ENCODE data around the gene FAM177A1.
"Not testable (repeated sequence)": the region's sequence is repeated elsewhere in the genome, so short reads cannot be mapped to it uniquely, and the experiment has no call there.

The FAM177A1 gene

DNA sequence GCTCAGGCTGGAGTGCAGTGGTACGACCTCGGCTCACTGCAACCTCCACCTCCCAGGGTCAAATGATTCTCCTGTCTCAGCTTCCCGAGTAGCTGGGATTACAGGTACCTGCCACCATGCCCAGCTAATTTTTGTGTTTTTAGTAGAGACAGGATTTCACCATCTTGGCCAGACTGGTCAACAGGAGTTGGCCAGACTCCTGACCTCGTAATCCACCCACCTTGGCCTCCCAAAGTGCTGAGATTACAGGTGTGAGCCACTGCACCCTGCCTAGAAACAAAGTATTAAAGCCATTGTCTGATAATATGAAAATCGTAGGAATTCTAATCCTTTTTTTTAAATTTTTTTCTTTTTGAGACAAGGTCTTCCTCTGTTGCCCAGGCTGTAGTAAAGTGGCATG is 19.7 kb downstream of the FAM177A1 start:
- DNase-seq = not testable (repeated sequence)

DNA sequence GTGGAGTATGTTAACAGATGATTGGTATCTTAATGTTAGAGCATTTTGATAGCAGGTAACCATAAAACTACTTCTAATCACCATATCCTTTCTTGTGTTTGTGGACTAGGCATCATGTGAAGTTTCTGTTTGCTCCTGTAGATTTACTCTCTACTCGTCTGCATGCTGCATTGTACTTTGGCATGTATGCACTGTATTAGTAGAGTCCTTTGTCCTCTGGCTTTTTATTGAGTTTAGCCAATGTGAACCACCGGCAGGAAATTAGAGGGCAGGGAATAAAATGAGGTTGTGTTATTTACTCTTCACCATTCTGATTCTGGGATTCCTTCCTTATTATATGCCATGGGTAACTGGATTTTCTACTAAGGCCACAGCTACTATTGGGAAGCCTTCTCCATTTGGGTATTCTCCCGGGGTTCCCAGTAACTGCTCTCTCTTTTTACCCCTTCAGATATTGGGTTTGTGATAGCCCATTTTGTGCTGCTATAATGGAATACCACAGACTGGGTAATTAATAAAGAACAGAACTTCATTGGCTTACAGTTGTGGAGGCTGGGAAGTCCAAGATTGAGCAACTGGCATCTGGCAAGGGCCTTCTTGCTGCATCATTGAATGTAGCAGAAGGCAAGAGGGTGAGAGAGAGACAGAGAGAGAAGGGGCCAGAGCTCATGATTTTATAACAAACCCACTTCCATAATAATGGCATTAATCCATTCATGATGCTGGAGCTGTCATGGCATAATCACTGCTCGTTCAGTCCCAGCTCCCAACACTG is 22.4 kb downstream of the FAM177A1 start:
- DNase-seq = no peak

DNA sequence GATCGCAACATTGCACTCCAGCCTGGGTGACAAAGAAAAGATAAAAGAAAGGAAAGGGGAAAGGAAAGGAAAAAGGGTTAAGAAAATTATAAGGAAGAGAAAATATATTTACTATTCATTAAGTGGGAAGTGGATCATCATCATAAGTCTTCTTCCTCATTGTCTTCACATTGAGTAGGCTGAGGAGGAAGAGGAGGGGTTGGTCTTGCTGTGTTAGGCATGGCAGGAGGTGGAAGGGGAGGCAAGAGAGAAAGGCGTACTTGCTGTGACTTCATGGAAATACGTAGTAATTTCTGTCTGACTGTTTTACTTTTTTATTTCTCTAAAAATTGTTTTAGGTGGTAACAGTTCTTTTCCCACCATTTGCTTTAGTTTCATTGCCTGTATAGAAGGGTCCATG is 26.2 kb downstream of the FAM177A1 start:
- no peak for DNase-seq

DNA sequence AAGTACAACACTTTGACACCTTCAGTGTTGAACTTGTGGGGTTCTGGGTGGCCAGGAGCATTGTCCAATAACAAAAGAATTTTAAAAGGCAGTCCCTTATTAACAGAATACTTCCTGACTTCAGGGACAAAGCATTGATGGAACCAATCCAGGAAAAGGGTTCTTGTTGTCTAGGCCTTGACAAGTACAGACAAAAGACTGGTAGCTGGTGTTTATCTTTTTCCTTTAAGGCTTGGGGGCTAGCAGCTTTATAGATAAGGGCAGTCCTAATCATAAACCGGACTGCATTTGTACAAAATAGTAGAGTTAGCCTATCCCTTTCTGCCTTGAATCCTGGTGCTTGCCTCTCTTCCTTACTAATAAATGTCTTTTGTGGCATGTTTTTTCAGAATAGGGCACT is 27.4 kb downstream of the FAM177A1 start:
- DNase-seq = no peak

DNA sequence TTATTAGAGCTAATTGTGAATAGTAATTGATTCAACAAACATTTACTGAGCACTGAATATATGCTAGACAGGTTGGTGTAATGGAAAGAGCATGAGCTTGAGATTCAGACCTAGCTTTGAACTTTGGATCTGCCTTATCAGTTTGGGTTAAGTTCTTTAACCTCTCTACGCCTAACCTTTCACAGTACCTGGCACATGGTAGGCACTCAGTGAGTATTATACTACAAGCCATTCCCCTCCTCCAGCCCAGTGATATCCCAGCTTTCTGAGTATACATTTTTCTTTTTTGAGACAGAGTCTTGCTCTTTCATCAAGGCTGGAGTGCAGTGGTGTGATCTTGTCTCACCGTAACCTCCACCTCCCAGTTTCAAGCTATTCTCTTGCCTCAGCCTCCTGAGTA is 32.0 kb downstream of the FAM177A1 start:
- DNase-seq = no peak

DNA sequence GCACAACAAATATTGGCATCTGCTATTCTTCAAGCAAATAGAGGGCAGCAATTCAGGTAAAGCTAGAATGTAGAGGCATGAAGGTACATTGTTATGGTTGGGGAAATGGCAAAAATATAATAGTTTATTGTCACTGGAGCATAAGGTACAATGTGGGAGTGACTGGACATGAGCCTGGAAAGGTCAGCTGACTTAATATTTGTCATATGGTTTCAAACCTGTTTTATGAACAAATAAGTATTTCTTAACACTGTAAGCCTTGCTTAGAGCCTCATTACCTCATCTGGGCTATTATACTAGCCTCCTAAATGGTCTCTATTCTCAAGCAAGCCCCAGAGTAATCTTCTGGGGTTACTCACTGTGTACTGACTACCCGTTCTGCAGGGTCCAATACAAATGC is 33.7 kb downstream of the FAM177A1 start:
- no peak for DNase-seq

DNA sequence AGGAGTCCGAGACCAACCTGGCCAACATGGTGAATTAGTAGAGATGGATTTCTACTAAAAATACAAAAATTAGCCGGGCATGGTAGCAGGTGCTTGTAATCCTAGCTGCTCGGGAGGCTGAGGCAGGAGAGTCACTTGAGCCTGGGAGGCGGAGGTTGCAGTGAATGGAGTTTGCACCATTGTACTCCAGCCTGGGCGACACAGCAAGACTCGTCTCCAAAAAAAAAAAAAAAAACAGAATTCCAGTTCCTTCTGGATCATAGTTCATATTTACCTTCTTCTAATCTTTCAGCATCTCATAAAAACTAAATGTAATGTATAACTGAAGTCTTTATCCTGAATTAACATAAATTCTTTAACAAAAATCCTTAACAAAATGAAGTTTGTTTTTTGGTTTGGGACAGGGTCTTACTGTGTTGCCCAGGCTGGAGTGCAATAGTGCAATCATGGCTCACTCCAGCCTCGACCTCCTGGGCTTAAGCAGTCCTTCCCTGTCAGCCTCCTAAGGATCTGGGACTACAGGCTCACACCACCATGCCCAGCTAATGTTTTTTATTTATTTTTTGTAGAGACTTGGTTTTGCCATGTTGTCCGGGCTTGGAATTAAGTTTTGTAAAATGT is 37.6 kb downstream of the FAM177A1 start:
- no peak for DNase-seq

DNA sequence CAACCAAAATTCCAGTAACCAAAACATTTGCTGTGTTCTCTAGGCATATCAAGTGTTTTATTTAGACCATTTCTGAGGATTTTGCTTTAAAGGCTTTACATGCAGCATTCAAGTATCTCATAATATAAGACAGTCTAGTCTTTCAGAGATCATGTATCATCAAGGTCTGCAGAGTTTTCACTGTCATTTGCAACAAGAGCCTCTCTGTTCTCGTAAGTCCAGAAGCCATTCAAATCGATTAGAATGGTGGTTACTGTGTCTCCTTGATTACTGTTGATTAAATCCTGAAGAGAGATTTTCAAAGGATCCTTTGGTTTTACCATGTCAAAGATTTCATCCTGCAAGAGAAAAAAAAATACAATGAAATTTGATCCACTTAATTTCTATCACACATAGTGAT is 39.4 kb downstream of the FAM177A1 start:
- DNase-seq = no peak

DNA sequence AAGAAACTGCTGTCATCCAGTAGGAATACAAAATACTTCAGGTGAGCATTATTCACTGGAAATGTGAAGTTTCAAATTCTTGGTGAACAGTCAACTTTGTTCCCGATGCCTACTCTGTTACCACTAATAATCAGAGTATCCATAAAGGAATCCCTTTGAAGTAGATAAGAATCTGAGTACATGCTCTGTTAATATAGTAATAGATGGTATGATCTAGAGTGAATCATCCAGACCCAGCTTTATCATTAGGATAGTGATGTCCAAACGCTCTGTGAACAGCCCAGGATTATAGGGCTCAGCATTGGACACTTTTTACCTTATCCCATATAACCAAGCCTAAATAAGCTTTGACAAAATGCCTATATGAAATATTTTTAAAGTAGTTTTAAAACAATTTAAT is 42.4 kb downstream of the FAM177A1 start:
- DNase-seq = no peak

DNA sequence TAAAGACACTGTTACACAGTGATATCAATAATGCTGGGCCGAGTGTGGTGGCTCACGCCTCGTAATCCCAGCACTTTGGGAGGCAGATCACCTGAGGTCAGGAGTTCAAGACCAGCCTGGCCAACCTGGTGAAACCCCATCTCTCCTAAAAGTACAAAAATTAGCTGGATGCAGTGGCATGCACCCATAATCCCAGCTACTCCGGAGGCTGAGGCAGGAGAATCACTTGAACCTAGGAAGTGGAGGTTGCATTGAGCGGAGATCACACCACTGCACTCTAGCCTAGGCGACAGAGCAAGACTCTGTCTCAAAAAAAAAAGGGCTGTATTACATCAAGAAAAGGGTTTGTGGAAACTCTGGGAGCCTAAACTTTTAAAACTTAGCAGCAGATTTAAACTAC is 48.6 kb downstream of the FAM177A1 start:
- not testable (repeated sequence) for DNase-seq

DNA sequence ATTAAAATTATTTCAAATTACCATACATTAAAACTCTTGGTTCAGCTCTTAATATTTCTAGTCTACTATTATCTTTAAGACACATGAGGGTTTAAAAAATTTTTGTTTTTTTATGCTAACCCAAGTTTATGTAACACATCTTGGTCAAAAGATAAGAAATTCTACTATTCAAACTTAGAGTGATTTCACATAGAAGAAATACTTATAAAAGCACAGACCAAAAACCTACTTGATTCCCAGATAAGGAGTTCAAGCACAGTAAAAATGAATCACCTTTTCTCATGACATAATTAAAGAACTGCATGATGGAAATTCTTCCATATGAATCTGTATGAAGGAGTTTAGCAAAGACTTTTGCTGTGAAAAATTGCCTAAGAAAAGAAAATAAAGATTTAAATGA is 61.8 kb downstream of the FAM177A1 start:
- no peak for DNase-seq

DNA sequence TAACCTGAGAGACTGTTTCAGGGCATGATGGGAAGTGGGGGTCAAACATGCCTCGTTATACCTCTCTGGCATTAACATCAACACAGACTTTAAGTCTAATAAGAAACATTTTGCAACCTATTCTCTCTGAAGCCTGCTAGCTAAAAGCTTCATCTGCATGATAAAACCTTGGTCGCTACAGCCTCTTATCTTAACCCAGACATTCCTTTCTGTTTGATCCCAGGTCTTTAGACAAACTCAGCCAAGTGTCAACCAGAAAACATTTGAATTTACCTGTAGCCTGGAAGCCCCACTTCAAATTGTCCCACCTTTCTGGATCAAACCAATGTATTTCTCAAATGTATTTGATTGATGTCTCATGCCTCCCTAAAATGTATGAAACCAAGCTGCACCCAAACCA is 66.6 kb downstream of the FAM177A1 start:
- DNase-seq = no peak

DNA sequence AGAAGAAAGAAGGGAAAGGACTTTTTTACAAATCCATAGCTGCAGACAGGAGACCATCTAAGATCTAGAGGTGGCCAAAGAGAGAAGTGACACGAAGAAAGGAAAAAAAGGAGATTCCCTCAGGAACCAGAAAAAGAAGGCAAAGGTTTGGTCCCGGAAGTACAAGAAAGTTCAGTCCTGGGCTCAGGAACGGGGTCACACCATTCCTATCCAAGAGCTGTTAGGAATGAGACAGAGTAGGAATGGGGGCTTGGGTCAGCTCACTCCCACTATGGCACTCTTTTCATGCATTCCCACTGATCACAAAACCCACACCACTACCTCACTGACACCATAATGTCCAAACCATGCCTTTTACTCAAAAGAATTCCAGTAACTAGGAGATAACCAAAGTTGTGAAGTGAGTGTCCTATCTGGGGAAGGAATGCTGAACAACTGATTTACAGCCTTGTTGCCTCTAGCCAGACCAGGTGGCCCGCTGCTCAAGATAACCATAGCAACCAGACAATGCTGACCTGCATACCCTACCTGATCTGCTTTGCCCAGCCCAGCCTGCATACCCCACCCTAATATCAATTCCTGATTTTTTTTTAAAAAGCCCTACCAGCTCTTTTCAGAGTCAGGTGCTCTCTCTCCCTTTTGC is 67.4 kb downstream of the FAM177A1 start:
- DNase-seq = no peak

DNA sequence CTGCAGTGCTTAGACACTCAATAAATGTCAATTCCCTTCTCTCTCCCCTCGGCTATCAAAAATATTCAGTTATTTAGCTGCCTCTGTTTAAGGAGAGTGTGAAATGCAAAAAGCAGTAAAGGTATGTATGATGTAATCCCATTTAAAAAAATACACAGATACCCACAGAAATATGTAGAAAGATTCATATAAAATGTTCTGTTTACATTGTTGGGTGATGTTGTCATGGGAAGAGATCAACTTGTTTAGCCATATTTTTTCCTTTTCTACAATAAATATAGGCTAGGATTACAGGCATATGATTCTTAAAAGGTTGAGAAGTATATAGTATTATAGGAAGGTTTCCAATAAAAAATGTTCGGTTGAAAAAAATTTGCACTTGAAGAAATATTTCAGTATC is 68.0 kb downstream of the FAM177A1 start:
- no peak for DNase-seq

DNA sequence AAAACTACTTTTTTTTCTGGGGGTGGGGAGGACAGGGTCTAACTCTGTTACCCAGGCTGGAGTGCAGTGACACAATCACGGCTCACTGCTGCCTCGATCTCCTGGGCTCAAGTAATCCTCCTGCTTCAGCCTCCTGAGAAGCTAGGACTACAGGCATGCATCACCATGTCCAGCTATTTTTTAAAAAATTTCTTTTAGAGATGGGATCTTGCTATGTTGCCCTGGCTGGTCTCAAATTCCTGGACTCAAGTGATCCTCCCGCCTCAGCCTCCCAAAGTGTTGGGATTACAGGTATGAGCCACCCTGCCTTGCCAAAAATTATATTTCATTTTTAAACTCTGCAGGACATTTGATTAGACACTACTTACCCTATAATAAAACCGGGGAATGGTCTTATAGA is 70.2 kb downstream of the FAM177A1 start:
- DNase-seq = no peak

DNA sequence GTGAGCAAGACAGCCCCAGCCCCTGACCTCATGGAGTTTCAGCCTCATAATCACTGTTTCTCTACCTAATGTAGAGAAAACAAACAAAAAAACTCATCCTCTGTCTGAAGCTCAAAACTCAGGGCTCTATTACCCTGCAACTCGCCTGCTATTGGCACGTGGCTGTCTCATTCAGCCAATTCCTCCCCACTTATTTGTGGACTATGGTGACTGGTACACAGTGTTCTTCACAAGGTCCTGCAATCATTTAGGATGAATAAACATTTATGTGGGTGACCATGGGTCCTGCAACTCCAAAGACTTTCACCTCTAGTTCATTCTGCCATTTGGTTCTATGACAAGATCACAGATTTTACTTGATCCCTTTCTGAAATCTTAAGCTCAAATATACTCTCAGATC is 71.0 kb downstream of the FAM177A1 start:
- no peak for DNase-seq

DNA sequence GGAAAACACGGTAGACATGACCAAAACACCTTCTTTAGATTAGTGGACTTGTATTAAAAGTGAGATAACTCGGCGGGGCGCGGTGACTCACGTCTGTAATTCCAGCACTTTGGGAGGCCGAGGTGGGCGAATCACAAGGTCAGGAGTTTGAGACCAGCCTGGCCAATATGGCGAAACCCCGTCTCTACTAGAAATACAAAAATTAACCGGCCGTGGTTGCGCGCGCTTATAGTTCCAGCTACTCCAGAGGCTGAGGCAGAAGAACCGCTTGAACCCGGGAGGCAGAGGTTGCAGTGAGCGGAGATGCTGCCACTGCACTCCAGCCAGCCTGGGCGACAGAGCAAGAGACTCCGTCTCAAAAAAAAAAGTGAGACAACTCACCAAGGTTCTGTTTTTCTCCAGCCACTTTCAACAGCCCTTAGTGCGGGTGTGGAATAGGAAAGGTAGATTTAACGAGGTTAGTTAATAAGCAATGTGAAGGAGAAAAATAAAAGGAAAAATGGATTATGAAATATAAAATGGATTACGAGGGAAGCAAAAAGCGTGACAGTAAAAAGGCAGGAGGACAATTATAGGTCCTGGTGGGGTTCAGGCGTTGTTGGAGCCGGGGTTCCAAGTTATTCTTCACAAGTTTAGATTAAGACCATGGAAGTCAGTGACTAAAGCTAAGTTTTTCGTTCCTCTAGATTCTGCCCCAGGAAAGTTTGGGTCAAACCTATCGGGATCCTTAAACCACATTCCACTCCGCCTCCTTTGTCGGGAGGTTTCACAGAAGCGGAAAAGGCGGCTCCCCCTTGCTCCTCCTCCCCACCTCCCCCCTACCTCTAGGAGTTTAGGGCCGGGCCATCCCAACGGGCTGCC is 75.2 kb downstream of the FAM177A1 start:
- no peak for DNase-seq

DNA sequence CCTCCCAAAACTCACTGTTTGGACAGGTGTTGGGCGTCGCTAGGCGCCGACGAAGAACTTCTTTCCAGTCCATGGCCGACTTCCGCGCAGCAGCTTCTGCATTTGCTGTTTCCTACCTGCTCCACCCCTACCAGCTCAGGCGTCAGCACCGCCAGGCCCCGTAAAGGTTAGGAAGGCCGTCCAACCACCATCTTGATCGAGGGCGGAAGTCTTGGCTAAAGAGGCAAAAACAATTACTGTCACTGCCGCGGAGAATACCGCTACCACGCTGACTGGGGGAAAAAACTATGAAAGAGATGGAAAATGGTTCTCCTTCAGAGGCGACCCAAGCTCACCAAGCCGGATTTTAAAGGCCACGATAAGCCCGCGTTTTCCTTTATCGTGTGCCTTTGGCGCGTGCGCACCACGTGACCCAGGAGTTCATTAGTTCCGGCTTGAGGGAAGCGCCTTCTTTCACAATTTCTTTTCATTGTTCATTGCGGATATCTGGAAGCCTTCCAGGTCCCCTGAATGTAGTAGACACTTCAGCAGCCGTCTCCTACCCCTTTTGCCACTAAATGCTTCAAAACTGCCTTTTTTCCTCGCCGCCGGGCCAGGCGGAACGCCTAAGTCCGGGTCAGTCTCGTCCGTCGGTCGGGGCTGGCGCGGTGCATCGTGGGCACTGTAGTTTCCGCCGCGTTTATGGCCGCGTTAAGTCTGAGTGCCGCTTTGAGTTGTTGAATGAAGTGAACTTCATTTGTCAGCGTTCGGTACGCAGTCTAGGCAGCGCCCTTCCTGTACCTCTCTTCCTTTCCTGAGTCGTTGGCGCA is 76.0 kb downstream of the FAM177A1 start, which contains the start of the genes PPP2R3C and PRORP:
Gene PPP2R3C (minus strand): TSS at position 104 of the 809 bp plus-strand sequence. CDS start 31 bp downstream, at position 73.
Gene PRORP (plus strand): TSS at position 666 of the 809 bp plus-strand sequence. CDS start 694 bp downstream, outside the sequence.
- DNase-seq = peak; percentile 86

DNA sequence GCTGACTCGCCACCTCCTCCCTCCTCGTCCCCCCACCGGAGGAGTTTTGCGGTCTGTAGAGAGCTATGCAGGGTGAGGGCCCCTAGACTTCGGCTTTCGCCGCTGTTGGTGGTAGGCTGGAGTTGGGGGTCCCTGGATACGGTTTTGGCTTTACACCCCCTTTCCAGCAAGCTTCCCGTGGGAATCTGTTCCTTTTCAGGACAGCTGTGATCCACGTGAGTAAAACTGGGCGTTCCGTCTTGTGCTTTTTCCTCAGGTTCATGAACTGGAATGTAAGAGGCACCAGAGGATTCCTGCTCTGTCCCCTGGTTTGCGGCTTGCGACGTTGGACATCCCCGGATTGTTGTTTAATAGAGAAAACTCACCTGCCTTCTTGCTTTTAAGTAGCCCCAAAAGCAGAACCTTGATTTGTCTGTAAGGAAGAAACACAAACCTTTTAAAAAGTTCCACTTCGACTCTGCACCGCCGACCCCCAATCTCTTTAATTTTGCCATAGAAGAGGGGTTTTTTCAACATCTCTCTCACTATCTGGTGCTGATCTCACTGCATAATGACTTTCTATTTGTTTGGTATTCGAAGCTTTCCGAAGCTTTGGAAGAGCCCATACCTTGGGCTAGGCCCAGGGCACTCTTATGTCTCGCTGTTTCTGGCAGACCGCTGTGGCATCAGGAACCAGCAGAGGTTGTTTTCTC is 76.8 kb downstream of the FAM177A1 start:
- no peak for DNase-seq

DNA sequence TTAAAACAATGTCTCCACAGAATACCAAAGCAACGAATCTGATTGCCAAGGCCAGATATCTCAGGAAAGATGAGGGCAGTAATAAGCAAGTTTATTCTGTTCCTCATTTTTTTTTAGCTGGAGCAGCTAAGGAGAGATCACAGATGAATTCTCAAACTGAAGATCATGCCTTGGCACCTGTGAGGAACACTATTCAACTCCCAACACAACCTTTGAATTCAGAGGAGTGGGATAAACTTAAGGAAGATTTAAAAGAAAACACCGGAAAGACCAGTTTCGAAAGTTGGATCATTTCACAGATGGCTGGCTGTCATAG is 77.3 kb downstream of the FAM177A1 start:
- no peak for DNase-seq

DNA sequence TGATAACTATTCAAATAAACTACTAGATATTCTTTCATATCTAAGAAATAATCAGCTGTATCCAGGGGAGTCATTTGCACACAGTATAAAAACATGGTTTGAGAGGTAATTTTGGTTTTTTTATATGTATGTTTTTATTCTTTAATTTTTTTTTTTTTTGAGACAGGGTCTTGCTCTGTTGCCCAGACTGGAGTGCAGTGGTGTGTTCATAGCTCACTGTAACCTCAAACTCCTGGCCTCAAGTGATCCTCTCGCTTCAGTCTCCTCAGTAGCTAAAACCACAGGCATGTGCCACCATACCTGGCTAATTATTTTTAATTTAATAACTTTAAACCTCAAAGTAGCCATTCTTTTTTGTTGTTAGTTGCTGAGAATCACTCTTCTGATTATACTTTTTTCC is 78.1 kb downstream of the FAM177A1 start:
- DNase-seq = no peak
